SU-DHL-6 (cell line): ENCODE data around the gene MAP2K6.

Experiments
- H2AFZ ChIP-seq: fragments of 200-600 bp; sonication (generic); 2 replicates; pipeline ENCODE4 v1.6.1; 2014; ENCODE audit warnings: low read depth, mild to moderate bottlenecking, moderate library complexity, mixed read lengths, antibody characterized with exemption, low read length; ENCODE audit not compliant: severe bottlenecking
- H3F3A ChIP-seq: fragments of 200-600 bp; shearing (Covaris generic); 2 replicates; pipeline ENCODE4 v1.6.0; 2016; ENCODE audit warnings: antibody characterized with exemption, mild to moderate bottlenecking; ENCODE audit not compliant: insufficient read depth
- H3K27ac ChIP-seq: fragments of 200-600 bp; sonication (generic); 2 replicates; pipeline ENCODE4 v1.5.1; 2016; ENCODE audit warnings: low read depth, mild to moderate bottlenecking, low read length, moderate library complexity, mixed read lengths
- H3K27me3 ChIP-seq: fragments of 200-600 bp; sonication (generic), shearing (Covaris generic); 2 replicates; pipeline ENCODE4 v1.6.0; 2014; ENCODE audit warnings: mild to moderate bottlenecking, low read length
- H3K36me3 ChIP-seq: fragments of 200-600 bp; sonication (generic); 2 replicates; pipeline ENCODE4 v1.6.1; 2014; ENCODE audit warnings: mild to moderate bottlenecking, low read length, mixed read lengths
- H3K4me2 ChIP-seq: fragments of 300-600, 200-600 bp; shearing (Covaris generic), sonication (generic); 2 replicates; pipeline ENCODE4 v1.6.0; 2014; ENCODE audit warnings: low read length, low read depth, mild to moderate bottlenecking; ENCODE audit not compliant: poor library complexity, severe bottlenecking
- H3K4me3 ChIP-seq: fragments of 200-600 bp; sonication (generic); 2 replicates; pipeline ENCODE4 v1.5.1; 2014; ENCODE audit warnings: antibody characterized with exemption, low read length, mild to moderate bottlenecking, mixed read lengths; ENCODE audit not compliant: insufficient read depth, poor library complexity, severe bottlenecking
- H3K79me2 ChIP-seq: fragments of 200-600 bp; sonication (generic); 2 replicates; pipeline ENCODE4 v1.6.1; 2014; ENCODE audit warnings: mild to moderate bottlenecking, low read length, moderate library complexity; ENCODE audit not compliant: insufficient read depth
- H3K9ac ChIP-seq: fragments of 200-600 bp; sonication (generic); 2 replicates; pipeline ENCODE4 v1.7.0; 2014; ENCODE audit warnings: mild to moderate bottlenecking, low read length
- H3K9me2 ChIP-seq: fragments of 200-600 bp; sonication (generic); replicated peaks from 2 replicates; pipeline ENCODE4 v1.6.1; 2014; ENCODE audit warnings: low read length; ENCODE audit not compliant: insufficient read depth
- H3K9me3 ChIP-seq: fragments of 200-600 bp; sonication (generic); 2 replicates; pipeline ENCODE4 v1.6.1; 2014; ENCODE audit warnings: low read length, mixed read lengths; ENCODE audit not compliant: insufficient read depth
- H4K20me1 ChIP-seq: fragments of 200-600 bp; sonication (generic); 2 replicates; pipeline ENCODE4 v1.6.1; 2014; ENCODE audit warnings: low read depth, mild to moderate bottlenecking, antibody characterized with exemption, low read length, moderate library complexity, mixed read lengths
- CTCF ChIP-seq: fragments of 200-600 bp; sonication (generic); IDR thresholded peaks from one replicate; pipeline ENCODE4 v1.5.1; 2017; ENCODE audit warnings: antibody characterized with exemption, mild to moderate bottlenecking, low read length, moderate library complexity; ENCODE audit not compliant: insufficient read depth, poor library complexity, severe bottlenecking
- EZH2phosphoT487 ChIP-seq: fragments of 200-600 bp; sonication (generic), shearing (Covaris generic); conservative IDR thresholded peaks from 2 replicates; pipeline ENCODE4 v1.6.1; 2018; ENCODE audit warnings: mild to moderate bottlenecking, antibody characterized with exemption, low read length, moderate library complexity, mixed read lengths

The MAP2K6 gene

GRCh38 chr17:69401251-69401650 lies 13.2 kb upstream of the MAP2K6 start:
- TF ChIP-seq EZH2phosphoT487 (no peak), CTCF (no peak)
- Histone ChIP-seq H3K9me3 (no peaks in the 10 kb centered on the region), H2AFZ (no peak overlapping the region), H3K27ac (no peak overlapping the region), H3K79me2 (no peaks in the 10 kb centered on the region), H3K9ac (no peak overlapping the region), H3K27me3 (no peaks in the 10 kb centered on the region), H3K4me2 (no peak overlapping the region), H3K36me3 (no peaks in the 10 kb centered on the region), H3K9me2 (no peaks in the 10 kb centered on the region), H4K20me1 (no peaks in the 10 kb centered on the region), H3K4me3 (no peak overlapping the region), H3F3A (no peaks in the 10 kb centered on the region)

- H3F3A ChIP-seq = no peaks in the 10 kb centered on the region
- H3K9me3 ChIP-seq = no peaks in the 10 kb centered on the region
- H3K27ac ChIP-seq = no peak overlapping the region
- no peaks in the 10 kb centered on the region for H3K27me3 ChIP-seq
- TF ChIP-seq CTCF (no peak), EZH2phosphoT487 (no peak)
- no peaks in the 10 kb centered on the region for H3K79me2 ChIP-seq
- H3K36me3 ChIP-seq = no peaks in the 10 kb centered on the region
- H4K20me1 ChIP-seq = no peaks in the 10 kb centered on the region
- H3K4me3 ChIP-seq = no peak overlapping the region
- H3K4me2 ChIP-seq = no peak overlapping the region
- no peak overlapping the region for H3K9ac ChIP-seq
- no peaks in the 10 kb centered on the region for H3K9me2 ChIP-seq
- H2AFZ ChIP-seq = no peak overlapping the region
Measured at GRCh38 chr17:69402052-69402451, 12.4 kb upstream of the MAP2K6 start.

- no peak overlapping the region for H3K9ac ChIP-seq
- H3K27me3 ChIP-seq = no peaks in the 10 kb centered on the region
- no peaks in the 10 kb centered on the region for H3K79me2 ChIP-seq
- TF ChIP-seq CTCF (no peak), EZH2phosphoT487 (no peak)
- H3F3A ChIP-seq = no peaks in the 10 kb centered on the region
- no peaks in the 10 kb centered on the region for H3K9me2 ChIP-seq
- no peak overlapping the region for H2AFZ ChIP-seq
- H3K9me3 ChIP-seq = no peaks in the 10 kb centered on the region
- no peak overlapping the region for H3K27ac ChIP-seq
- no peaks in the 10 kb centered on the region for H4K20me1 ChIP-seq
- H3K4me2 ChIP-seq = no peak overlapping the region
- H3K36me3 ChIP-seq = no peaks in the 10 kb centered on the region
- H3K4me3 ChIP-seq = no peak overlapping the region
Measured at GRCh38 chr17:69404399-69404798, 10.1 kb upstream of the MAP2K6 start.
